HepG2 (cell line): Measurements from ENCODE around the gene SYT7. TPM values are rescaled to one million over a fixed set of nuclear protein-coding genes. Genes with fewer than 3 reads are reported as not detected.

Source experiments
- CREM ChIP-seq, 2 experiments: sonication (generic) in 1 of 2; formaldehyde crosslinking in 1 of 2; IDR thresholded peaks; 2 replicates each; pipeline versions ENCODE4 v1.4.0 to v1.6.1; 2016 to 2020; ENCODE audit warnings: antibody characterized with exemption in 1 of 2, mild to moderate bottlenecking in 1 of 2, missing genetic modification reagents in 1 of 2
- HNRNPL ChIP-seq: fragments of 200-400 bp; formaldehyde crosslinking; IDR thresholded peaks from 2 replicates; pipeline ENCODE4 v1.6.1; 2017; ENCODE audit warnings: mild to moderate bottlenecking, low read depth, low read length
- MATR3 ChIP-seq: sonication (generic); formaldehyde crosslinking; IDR thresholded peaks from 2 replicates; pipeline ENCODE4 v1.4.0; 2020; ENCODE audit warnings: missing genetic modification reagents
- RNF2 ChIP-seq: fragments of 450-650 bp; conservative IDR thresholded peaks from 2 replicates; pipeline ENCODE4 v1.6.1; 2016; ENCODE audit warnings: low read depth
- SIN3A ChIP-seq: IDR thresholded peaks from 2 replicates; pipeline ENCODE4 v1.6.1; 2011; ENCODE audit warnings: low read depth, mild to moderate bottlenecking, control low read depth, low read length, borderline replicate concordance
- TP53 ChIP-seq: sonication (generic); formaldehyde crosslinking; conservative IDR thresholded peaks from 2 replicates; pipeline ENCODE4 v1.4.0; 2020; ENCODE audit warnings: missing genetic modification reagents
- ZC3H4 ChIP-seq: sonication (generic); formaldehyde crosslinking; IDR thresholded peaks from 2 replicates; pipeline ENCODE4 v1.4.0; 2020; ENCODE audit warnings: missing genetic modification reagents, borderline replicate concordance
- ZFP1 ChIP-seq: IDR thresholded peaks from 2 replicates; pipeline ENCODE4 v1.6.1; 2016
- ZNF260 ChIP-seq: sonication (generic); formaldehyde crosslinking; IDR thresholded peaks from 2 replicates; pipeline ENCODE4 v1.4.0; 2020; ENCODE audit warnings: missing genetic modification reagents, low read depth, mild to moderate bottlenecking, borderline replicate concordance
- ZNF335 ChIP-seq: sonication (generic); formaldehyde crosslinking; IDR thresholded peaks from 2 replicates; pipeline ENCODE4 v1.4.0; 2020; ENCODE audit warnings: missing genetic modification reagents
- ZNF547 ChIP-seq: sonication (generic); formaldehyde crosslinking; IDR thresholded peaks from 2 replicates; pipeline ENCODE4 v1.5.1; 2020; ENCODE audit warnings: mild to moderate bottlenecking, missing genetic modification reagents
- ZNF607 ChIP-seq: sonication (generic); formaldehyde crosslinking; IDR thresholded peaks from 2 replicates; pipeline ENCODE4 v1.5.1; 2020; ENCODE audit warnings: missing genetic modification reagents, mild to moderate bottlenecking, borderline replicate concordance
- ZNF619 ChIP-seq: sonication (generic); formaldehyde crosslinking; IDR thresholded peaks from 2 replicates; pipeline ENCODE4 v1.4.0; 2020; ENCODE audit warnings: mild to moderate bottlenecking, missing genetic modification reagents
- polyA plus RNA-seq, 8 experiments: library from polyadenylated mRNA; depleted of rRNA in 3 of 8; stranded (reverse) in 7 of 8; unstranded in 1 of 8; fragments of >200 nt; fragmentation: Illumina TruSeq in 4 of 8; extraction: Trizol in 4 of 8; gene quantifications; 2 replicates each; pipeline versions ENCODE4 v1.2.1 to v1.2.3, GENCODE V29; 2011 to 2016; ENCODE audit warnings: low read depth in 4 of 8, missing spikeins in 1 of 8, mixed read lengths in 1 of 8; ENCODE audit not compliant: insufficient read depth in 1 of 8
- total RNA-seq, 5 experiments: library from RNA; depleted of rRNA; stranded (reverse); fragments of >200 nt; fragmentation: Illumina TruSeq; extraction: Trizol; gene quantifications; 2 replicates each; pipeline ENCODE4 v1.2.3, GENCODE V29; 2016; ENCODE audit warnings: low read depth in 1 of 5
- TF ChIP-seq, protein P1 (sequence below): sonication (generic); formaldehyde crosslinking; IDR thresholded peaks from 2 replicates; pipeline ENCODE4 v1.4.0; 2020; ENCODE audit warnings: missing genetic modification reagents, mild to moderate bottlenecking, borderline replicate concordance
- TF ChIP-seq, protein P2 (sequence below): sonication (generic); formaldehyde crosslinking; IDR thresholded peaks from 2 replicates; pipeline ENCODE4 v1.8.1; 2023; ENCODE audit warnings: missing genetic modification reagents, inconsistent platforms, borderline replicate concordance
- TF ChIP-seq, protein P3 (sequence below): sonication (generic); formaldehyde crosslinking; IDR thresholded peaks from 2 replicates; pipeline ENCODE4 v1.5.0; 2020; ENCODE audit warnings: mild to moderate bottlenecking, missing genetic modification reagents
- TF ChIP-seq, protein P4 (sequence below): sonication (generic); formaldehyde crosslinking; IDR thresholded peaks from 2 replicates; pipeline ENCODE4 v1.5.0; 2020; ENCODE audit warnings: mild to moderate bottlenecking, missing genetic modification reagents, borderline replicate concordance

Gene SYT7
- total and polyA plus RNA-seq, 2 of the 13 experiments (the other 11 are each of a cell fraction or from before 2014, with no cell fraction given) = 1.4 to 4.4 TPM

DNA sequence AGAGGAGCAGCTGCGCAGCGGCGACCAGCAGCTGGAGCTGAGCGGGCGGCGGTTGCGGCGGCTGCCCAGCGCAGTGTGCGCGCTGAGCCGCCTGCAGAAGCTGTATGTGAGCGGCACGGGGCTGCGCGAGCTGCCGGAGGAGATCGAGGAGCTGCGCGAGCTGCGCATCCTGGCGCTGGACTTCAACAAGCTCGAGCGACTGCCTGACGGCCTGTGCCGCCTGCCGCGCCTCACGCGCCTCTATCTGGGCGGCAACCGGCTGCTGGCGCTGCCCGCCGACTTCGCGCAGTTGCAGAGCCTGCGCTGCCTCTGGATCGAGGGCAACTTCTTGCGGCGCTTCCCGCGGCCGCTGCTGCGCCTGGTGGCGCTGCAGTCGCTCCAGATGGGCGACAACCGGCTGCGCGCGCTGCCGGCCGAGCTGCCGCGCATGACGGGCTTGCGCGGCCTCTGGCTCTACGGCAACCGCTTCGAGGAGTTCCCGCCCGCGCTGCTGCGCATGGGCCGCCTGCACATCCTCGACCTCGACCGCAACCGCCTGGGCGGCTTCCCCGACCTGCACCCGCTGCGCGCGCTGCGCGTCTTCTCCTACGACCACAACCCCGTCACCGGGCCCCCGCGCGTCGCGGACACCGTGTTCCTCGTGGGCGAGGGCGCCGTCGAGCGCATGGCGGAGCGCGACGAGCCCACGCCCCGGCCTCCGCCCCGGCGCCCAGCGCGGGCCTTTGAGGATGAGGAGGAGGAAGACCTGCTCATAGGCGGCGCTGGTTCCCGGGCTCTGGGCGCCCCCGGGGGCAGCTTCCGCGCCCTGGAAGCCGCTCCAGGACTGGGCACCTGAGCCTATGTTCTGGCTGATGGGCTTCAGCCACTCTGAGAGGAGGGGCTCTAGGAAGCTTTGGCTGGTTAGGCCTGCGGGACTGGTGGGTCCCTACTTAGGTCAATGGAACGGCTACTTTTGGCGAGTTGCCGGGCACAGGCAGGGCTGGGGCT, 71.5 kb downstream of the SYT7 start (continued):
- TF ChIP-seq, protein P1, sequence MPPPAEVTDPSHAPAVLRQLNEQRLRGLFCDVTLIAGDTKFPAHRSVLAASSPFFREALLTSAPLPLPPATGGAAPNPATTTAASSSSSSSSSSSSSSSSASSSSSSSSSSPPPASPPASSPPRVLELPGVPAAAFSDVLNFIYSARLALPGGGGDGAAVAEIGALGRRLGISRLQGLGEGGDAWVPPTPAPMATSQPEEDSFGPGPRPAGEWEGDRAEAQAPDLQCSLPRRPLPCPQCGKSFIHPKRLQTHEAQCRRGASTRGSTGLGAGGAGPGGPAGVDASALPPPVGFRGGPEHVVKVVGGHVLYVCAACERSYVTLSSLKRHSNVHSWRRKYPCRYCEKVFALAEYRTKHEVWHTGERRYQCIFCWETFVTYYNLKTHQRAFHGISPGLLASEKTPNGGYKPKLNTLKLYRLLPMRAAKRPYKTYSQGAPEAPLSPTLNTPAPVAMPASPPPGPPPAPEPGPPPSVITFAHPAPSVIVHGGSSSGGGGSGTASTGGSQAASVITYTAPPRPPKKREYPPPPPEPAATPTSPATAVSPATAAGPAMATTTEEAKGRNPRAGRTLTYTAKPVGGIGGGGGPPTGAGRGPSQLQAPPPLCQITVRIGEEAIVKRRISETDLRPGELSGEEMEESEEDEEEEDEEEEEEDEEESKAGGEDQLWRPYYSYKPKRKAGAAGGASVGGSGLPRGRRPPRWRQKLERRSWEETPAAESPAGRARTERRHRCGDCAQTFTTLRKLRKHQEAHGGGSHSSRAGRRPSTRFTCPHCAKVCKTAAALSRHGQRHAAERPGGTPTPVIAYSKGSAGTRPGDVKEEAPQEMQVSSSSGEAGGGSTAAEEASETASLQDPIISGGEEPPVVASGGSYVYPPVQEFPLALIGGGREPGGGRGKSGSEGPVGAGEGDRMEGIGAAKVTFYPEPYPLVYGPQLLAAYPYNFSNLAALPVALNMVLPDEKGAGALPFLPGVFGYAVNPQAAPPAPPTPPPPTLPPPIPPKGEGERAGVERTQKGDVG (CRISPR knock-in tag) = no peak
- TF ChIP-seq SIN3A = no peak
- no peak for TF ChIP-seq HNRNPL
- no peak for TF ChIP-seq CREM (IDR thresholded peaks at IDR 0.05)
- TF ChIP-seq CREM (CRISPR knock-in tag; IDR thresholded peaks at IDR 0.05) = no peak
- TF ChIP-seq, protein P2, sequence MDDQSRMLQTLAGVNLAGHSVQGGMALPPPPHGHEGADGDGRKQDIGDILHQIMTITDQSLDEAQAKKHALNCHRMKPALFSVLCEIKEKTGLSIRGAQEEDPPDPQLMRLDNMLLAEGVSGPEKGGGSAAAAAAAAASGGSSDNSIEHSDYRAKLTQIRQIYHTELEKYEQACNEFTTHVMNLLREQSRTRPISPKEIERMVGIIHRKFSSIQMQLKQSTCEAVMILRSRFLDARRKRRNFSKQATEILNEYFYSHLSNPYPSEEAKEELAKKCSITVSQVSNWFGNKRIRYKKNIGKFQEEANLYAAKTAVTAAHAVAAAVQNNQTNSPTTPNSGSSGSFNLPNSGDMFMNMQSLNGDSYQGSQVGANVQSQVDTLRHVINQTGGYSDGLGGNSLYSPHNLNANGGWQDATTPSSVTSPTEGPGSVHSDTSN (CRISPR knock-in tag) = no peak; the same call in 1 of the 2 replicates
- no peak for TF ChIP-seq ZFP1 (CRISPR knock-in tag)
- no peak for TF ChIP-seq ZC3H4
- TF ChIP-seq, protein P3, sequence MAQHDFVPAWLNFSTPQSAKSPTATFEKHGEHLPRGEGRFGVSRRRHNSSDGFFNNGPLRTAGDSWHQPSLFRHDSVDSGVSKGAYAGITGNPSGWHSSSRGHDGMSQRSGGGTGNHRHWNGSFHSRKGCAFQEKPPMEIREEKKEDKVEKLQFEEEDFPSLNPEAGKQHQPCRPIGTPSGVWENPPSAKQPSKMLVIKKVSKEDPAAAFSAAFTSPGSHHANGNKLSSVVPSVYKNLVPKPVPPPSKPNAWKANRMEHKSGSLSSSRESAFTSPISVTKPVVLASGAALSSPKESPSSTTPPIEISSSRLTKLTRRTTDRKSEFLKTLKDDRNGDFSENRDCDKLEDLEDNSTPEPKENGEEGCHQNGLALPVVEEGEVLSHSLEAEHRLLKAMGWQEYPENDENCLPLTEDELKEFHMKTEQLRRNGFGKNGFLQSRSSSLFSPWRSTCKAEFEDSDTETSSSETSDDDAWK = no peak
- TF ChIP-seq ZNF619 (CRISPR knock-in tag) = no peak
- TF ChIP-seq ZNF607 (CRISPR knock-in tag) = no peak
- peak; percentile 81; the same call in 1 of the 2 replicates for TF ChIP-seq RNF2
- TF ChIP-seq TP53 (CRISPR knock-in tag) = no peak
- TF ChIP-seq MATR3 (CRISPR knock-in tag) = no peak
- TF ChIP-seq, protein P4, sequence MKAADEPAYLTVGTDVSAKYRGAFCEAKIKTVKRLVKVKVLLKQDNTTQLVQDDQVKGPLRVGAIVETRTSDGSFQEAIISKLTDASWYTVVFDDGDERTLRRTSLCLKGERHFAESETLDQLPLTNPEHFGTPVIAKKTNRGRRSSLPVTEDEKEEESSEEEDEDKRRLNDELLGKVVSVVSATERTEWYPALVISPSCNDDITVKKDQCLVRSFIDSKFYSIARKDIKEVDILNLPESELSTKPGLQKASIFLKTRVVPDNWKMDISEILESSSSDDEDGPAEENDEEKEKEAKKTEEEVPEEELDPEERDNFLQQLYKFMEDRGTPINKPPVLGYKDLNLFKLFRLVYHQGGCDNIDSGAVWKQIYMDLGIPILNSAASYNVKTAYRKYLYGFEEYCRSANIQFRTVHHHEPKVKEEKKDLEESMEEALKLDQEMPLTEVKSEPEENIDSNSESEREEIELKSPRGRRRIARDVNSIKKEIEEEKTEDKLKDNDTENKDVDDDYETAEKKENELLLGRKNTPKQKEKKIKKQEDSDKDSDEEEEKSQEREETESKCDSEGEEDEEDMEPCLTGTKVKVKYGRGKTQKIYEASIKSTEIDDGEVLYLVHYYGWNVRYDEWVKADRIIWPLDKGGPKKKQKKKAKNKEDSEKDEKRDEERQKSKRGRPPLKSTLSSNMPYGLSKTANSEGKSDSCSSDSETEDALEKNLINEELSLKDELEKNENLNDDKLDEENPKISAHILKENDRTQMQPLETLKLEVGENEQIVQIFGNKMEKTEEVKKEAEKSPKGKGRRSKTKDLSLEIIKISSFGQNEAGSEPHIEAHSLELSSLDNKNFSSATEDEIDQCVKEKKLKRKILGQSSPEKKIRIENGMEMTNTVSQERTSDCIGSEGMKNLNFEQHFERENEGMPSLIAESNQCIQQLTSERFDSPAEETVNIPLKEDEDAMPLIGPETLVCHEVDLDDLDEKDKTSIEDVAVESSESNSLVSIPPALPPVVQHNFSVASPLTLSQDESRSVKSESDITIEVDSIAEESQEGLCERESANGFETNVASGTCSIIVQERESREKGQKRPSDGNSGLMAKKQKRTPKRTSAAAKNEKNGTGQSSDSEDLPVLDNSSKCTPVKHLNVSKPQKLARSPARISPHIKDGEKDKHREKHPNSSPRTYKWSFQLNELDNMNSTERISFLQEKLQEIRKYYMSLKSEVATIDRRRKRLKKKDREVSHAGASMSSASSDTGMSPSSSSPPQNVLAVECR (CRISPR knock-in tag) = peak; percentile 51; the same call in 1 of the 2 replicates
- TF ChIP-seq ZNF260 (CRISPR knock-in tag) = no peak
- no peak for TF ChIP-seq ZNF335 (CRISPR knock-in tag)
- TF ChIP-seq ZNF547 = peak; percentile 86; the same call in 1 of the 2 replicates
